OCI-LY1 (cell line): ENCODE results near the gene IL4R.

Source experiments
- H2AFZ ChIP-seq: fragments of 200-600 bp; sonication (generic), shearing (Covaris generic); 2 replicates; pipeline ENCODE4 v1.6.0; 2014; ENCODE audit warnings: antibody characterized with exemption, mild to moderate bottlenecking, low read length
- H3F3A ChIP-seq: fragments of 200-600 bp; sonication (generic), shearing (Covaris generic); 2 replicates; pipeline ENCODE4 v1.6.0; 2014; ENCODE audit warnings: mild to moderate bottlenecking, antibody characterized with exemption, low read length, moderate library complexity; ENCODE audit not compliant: insufficient read depth
- H3K27ac ChIP-seq: fragments of 200-600 bp; sonication (generic); 2 replicates; pipeline ENCODE4 v1.5.1; 2014; ENCODE audit warnings: low read length, mixed run types, mild to moderate bottlenecking, low read depth; ENCODE audit not compliant: poor library complexity, severe bottlenecking
- H3K27me3 ChIP-seq: fragments of 200-600 bp; sonication (generic); 2 replicates; pipeline ENCODE4 v1.6.0; 2014; ENCODE audit warnings: antibody characterized with exemption, mild to moderate bottlenecking, low read length, moderate library complexity; ENCODE audit not compliant: insufficient read depth
- H3K36me3 ChIP-seq: fragments of 200-600 bp; sonication (generic); 2 replicates; pipeline ENCODE4 v1.6.1; 2014; ENCODE audit warnings: mild to moderate bottlenecking, antibody characterized with exemption, low read length, moderate library complexity, mixed read lengths; ENCODE audit not compliant: insufficient read depth
- H3K4me1 ChIP-seq: fragments of 200-600 bp; sonication (generic); 2 replicates; pipeline ENCODE4 v1.5.1; 2014; ENCODE audit warnings: mild to moderate bottlenecking, low read length, moderate library complexity; ENCODE audit not compliant: insufficient read depth, severe bottlenecking
- H3K4me2 ChIP-seq: fragments of 200-600 bp; sonication (generic), shearing (Covaris generic); 2 replicates; pipeline ENCODE4 v1.6.1; 2014; ENCODE audit warnings: low read length
- H3K4me3 ChIP-seq: fragments of 200-600 bp; sonication (generic); 2 replicates; pipeline ENCODE4 v1.5.1; 2014; ENCODE audit warnings: low read length, low read depth, mild to moderate bottlenecking, mixed read lengths; ENCODE audit not compliant: poor library complexity, severe bottlenecking
- H3K79me2 ChIP-seq: fragments of 200-600 bp; shearing (Covaris generic); 2 replicates; pipeline ENCODE4 v1.6.1; 2016; ENCODE audit warnings: mixed run types, low read length, mixed read lengths; ENCODE audit not compliant: insufficient read depth
- H3K9ac ChIP-seq: fragments of 200-600 bp; sonication (generic), shearing (Covaris generic); 2 replicates; pipeline ENCODE4 v1.6.1; 2014; ENCODE audit warnings: mild to moderate bottlenecking, low read length, mixed read lengths
- H3K9me2 ChIP-seq: fragments of 200-600 bp; sonication (generic), shearing (Covaris generic); 2 replicates; pipeline ENCODE4 v1.6.1; 2014; ENCODE audit warnings: low read depth, mild to moderate bottlenecking, low read length, mixed read lengths
- H3K9me3 ChIP-seq: fragments of 200-600 bp; shearing (Covaris generic); 2 replicates; pipeline ENCODE4 v1.6.1; 2014; ENCODE audit warnings: low read length, mixed read lengths
- H4K20me1 ChIP-seq: fragments of 200-600 bp; sonication (generic), shearing (Covaris generic); 2 replicates; pipeline ENCODE4 v1.6.0; 2016; ENCODE audit warnings: mild to moderate bottlenecking, low read length; ENCODE audit not compliant: insufficient read depth
- CTCF ChIP-seq: fragments of 200-600 bp; sonication (generic), shearing (Covaris generic); IDR thresholded peaks from 2 replicates; pipeline ENCODE4 v1.5.1; 2017; ENCODE audit warnings: mild to moderate bottlenecking, antibody characterized with exemption, low read length, moderate library complexity, mixed read lengths
- EZH2 ChIP-seq: fragments of 200-600 bp; sonication (generic), shearing (Covaris generic); IDR thresholded peaks from 2 replicates; pipeline ENCODE4 v1.8.0; 2017; ENCODE audit warnings: borderline replicate concordance, mixed run types, mild to moderate bottlenecking, antibody characterized with exemption, low read length, moderate library complexity, mixed read lengths

IL4R gene

GRCh38 chr16:27403601-27403992 is 89.8 kb downstream of the IL4R start:
- Histone ChIP-seq H3K36me3 (no peaks in the 10 kb centered on the region), H3F3A (no peaks in the 10 kb centered on the region), H4K20me1 (no peaks in the 10 kb centered on the region), H3K27ac (peak overlapping the region; percentile 36), H3K9me3 (no peaks in the 10 kb centered on the region), H3K27me3 (peaks cover 6% of the 10 kb centered on the region), H3K79me2 (no peaks in the 10 kb centered on the region), H3K9ac (peak overlapping the region; percentile 36; the same call in 1 of the 2 replicates), H3K9me2 (no peaks in the 10 kb centered on the region), H3K4me1 (peaks cover 42% of the 10 kb centered on the region), H2AFZ (no peak overlapping the region), H3K4me3 (peak overlapping the region; percentile 55), H3K4me2 (peak overlapping the region; percentile 62)
- TF ChIP-seq EZH2, result no peak

GRCh38 chr16:27404163-27404823 is 90.5 kb downstream of the IL4R start:
- peak overlapping the region; percentile 55 for H3K4me3 ChIP-seq
- H3F3A ChIP-seq, result no peaks in the 10 kb centered on the region
- H3K9me3 ChIP-seq, result no peaks in the 10 kb centered on the region
- peak overlapping the region; percentile 62 for H3K4me2 ChIP-seq
- H4K20me1 ChIP-seq, result no peaks in the 10 kb centered on the region
- peaks cover 35% of the 10 kb centered on the region for H3K4me1 ChIP-seq
- H3K27me3 ChIP-seq, result peaks cover 5% of the 10 kb centered on the region
- H2AFZ ChIP-seq, result no peak overlapping the region
- no peak overlapping the region for H3K27ac ChIP-seq
- no peaks in the 10 kb centered on the region for H3K9me2 ChIP-seq
- H3K9ac ChIP-seq, result peak overlapping the region; percentile 3; the same call in 1 of the 2 replicates
- TF ChIP-seq CTCF (no peak), EZH2 (no peak)
- no peaks in the 10 kb centered on the region; the same call in 1 of the 2 replicates for H3K36me3 ChIP-seq
- no peaks in the 10 kb centered on the region for H3K79me2 ChIP-seq

GRCh38 chr16:27405546-27406451 is 92.0 kb downstream of the IL4R start:
- Histone ChIP-seq H3K27ac (no peak overlapping the region), H3K36me3 (no peaks in the 10 kb centered on the region; the same call in 1 of the 2 replicates), H3K4me1 (peaks cover 32% of the 10 kb centered on the region), H2AFZ (no peak overlapping the region), H3K9ac (no peak overlapping the region), H3K9me2 (no peaks in the 10 kb centered on the region), H3K79me2 (no peaks in the 10 kb centered on the region), H3K4me2 (no peak overlapping the region), H3K9me3 (no peaks in the 10 kb centered on the region), H3K27me3 (no peaks in the 10 kb centered on the region; the same call in none of the 2 replicates), H4K20me1 (no peaks in the 10 kb centered on the region), H3F3A (no peaks in the 10 kb centered on the region), H3K4me3 (no peak overlapping the region)
- no peak for TF ChIP-seq CTCF
- TF ChIP-seq EZH2, result no peak
